OCI-LY7 (cell line): ENCODE results near the gene SRGAP1.

ENCODE experiments used
- EZH2phosphoT487 ChIP-seq: fragments of 200-600 bp; sonication (generic); IDR thresholded peaks from 2 replicates; pipeline ENCODE4 v1.6.1; 2018; ENCODE audit warnings: low read depth, borderline replicate concordance, mild to moderate bottlenecking, mixed run types, antibody characterized with exemption, low read length, moderate library complexity, mixed read lengths
- TF ChIP-seq, protein P1 (sequence below): fragments of 200-600 bp; sonication (generic); conservative IDR thresholded peaks from 2 replicates; pipeline ENCODE4 v1.5.1; 2014; ENCODE audit warnings: mild to moderate bottlenecking, antibody characterized with exemption, low read length, moderate library complexity, mixed read lengths

DNA sequence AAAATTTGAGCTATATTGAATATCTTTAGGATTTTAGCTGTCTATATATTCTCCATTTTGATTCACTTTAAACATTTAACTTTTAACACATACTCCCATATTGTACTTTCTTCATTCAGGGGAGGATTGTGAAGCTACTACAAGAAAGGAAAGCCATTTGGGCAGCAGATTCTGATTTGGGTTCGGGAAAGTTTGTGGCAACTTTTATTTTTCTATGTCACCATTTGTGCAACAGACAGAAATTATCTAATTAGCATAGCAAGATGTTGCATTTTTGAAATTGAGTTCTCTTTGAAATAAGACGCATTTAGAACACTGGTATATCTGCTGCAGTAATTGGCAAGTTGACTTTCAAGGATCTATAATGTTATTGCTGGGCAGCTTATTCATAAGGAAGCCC is 243.3 kb downstream of the SRGAP1 start:
- TF ChIP-seq, protein P1, sequence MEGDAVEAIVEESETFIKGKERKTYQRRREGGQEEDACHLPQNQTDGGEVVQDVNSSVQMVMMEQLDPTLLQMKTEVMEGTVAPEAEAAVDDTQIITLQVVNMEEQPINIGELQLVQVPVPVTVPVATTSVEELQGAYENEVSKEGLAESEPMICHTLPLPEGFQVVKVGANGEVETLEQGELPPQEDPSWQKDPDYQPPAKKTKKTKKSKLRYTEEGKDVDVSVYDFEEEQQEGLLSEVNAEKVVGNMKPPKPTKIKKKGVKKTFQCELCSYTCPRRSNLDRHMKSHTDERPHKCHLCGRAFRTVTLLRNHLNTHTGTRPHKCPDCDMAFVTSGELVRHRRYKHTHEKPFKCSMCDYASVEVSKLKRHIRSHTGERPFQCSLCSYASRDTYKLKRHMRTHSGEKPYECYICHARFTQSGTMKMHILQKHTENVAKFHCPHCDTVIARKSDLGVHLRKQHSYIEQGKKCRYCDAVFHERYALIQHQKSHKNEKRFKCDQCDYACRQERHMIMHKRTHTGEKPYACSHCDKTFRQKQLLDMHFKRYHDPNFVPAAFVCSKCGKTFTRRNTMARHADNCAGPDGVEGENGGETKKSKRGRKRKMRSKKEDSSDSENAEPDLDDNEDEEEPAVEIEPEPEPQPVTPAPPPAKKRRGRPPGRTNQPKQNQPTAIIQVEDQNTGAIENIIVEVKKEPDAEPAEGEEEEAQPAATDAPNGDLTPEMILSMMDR, result no peak
- no peak for TF ChIP-seq EZH2phosphoT487
